DOHH2 (cell line): ENCODE data around the gene FLII.

Experiments
- H3F3A ChIP-seq: fragments of 200-600 bp; sonication (generic), shearing (Covaris generic); 2 replicates; pipeline ENCODE4 v1.6.0; 2016; ENCODE audit warnings: antibody characterized with exemption, mild to moderate bottlenecking; ENCODE audit not compliant: control insufficient read depth, insufficient read depth
- H3K27ac ChIP-seq: fragments of 200-600 bp; sonication (generic); 2 replicates; pipeline ENCODE4 v1.5.1; 2014; ENCODE audit warnings: low read depth, mild to moderate bottlenecking, low read length, moderate library complexity
- H3K27me3 ChIP-seq: fragments of 200-600 bp; sonication (generic); 2 replicates; pipeline ENCODE4 v1.6.1; 2014; ENCODE audit warnings: mild to moderate bottlenecking, low read length, mixed read lengths; ENCODE audit not compliant: control insufficient read depth
- H3K36me3 ChIP-seq: fragments of 200-600 bp; sonication (generic); 2 replicates; pipeline ENCODE4 v1.6.1; 2014; ENCODE audit warnings: mild to moderate bottlenecking, low read length, moderate library complexity, mixed read lengths; ENCODE audit not compliant: control insufficient read depth
- H3K4me1 ChIP-seq: fragments of 200-600 bp; sonication (generic); 2 replicates; pipeline ENCODE4 v1.6.1; 2014; ENCODE audit warnings: mild to moderate bottlenecking, low read length, mixed read lengths; ENCODE audit not compliant: control insufficient read depth
- H3K4me2 ChIP-seq: fragments of 200-600 bp; sonication (generic); 2 replicates; pipeline ENCODE4 v1.6.0; 2014; ENCODE audit warnings: mild to moderate bottlenecking, low read length, moderate library complexity
- H3K4me3 ChIP-seq: fragments of 200-600 bp; sonication (generic); 2 replicates; pipeline ENCODE4 v1.5.1; 2014; ENCODE audit warnings: mild to moderate bottlenecking, low read length, mixed read lengths
- H3K79me2 ChIP-seq: fragments of 200-600 bp; sonication (generic); 2 replicates; pipeline ENCODE4 v1.6.1; 2014; ENCODE audit warnings: mild to moderate bottlenecking, low read length, mixed read lengths; ENCODE audit not compliant: control insufficient read depth
- H3K9me2 ChIP-seq: fragments of 200-600 bp; sonication (generic); replicated peaks from 2 replicates; pipeline ENCODE4 v1.6.1; 2014; ENCODE audit warnings: mild to moderate bottlenecking, low read length, mixed read lengths; ENCODE audit not compliant: control insufficient read depth
- H3K9me3 ChIP-seq: fragments of 200-600 bp; sonication (generic); 2 replicates; pipeline ENCODE4 v1.6.1; 2014; ENCODE audit warnings: antibody characterized with exemption, low read length, mixed read lengths; ENCODE audit not compliant: control insufficient read depth, insufficient read depth
- H4K20me1 ChIP-seq: fragments of 200-600 bp; sonication (generic); 2 replicates; pipeline ENCODE4 v1.6.0; 2014; ENCODE audit warnings: low read depth, mild to moderate bottlenecking, antibody characterized with exemption, low read length, moderate library complexity; ENCODE audit not compliant: control insufficient read depth, insufficient read depth
- EZH2phosphoT487 ChIP-seq: fragments of 200-600 bp; sonication (generic); IDR thresholded peaks from 2 replicates; pipeline ENCODE4 v1.6.1; 2017; ENCODE audit warnings: borderline replicate concordance, mild to moderate bottlenecking, antibody characterized with exemption, low read length, moderate library complexity, mixed read lengths
- TF ChIP-seq, protein P1 (sequence below): fragments of 200-600 bp; sonication (generic); IDR thresholded peaks from one replicate; pipeline ENCODE4 v1.5.1; 2014; ENCODE audit warnings: antibody characterized with exemption, mild to moderate bottlenecking, low read depth, low read length; ENCODE audit not compliant: poor library complexity, severe bottlenecking

The FLII gene

DNA sequence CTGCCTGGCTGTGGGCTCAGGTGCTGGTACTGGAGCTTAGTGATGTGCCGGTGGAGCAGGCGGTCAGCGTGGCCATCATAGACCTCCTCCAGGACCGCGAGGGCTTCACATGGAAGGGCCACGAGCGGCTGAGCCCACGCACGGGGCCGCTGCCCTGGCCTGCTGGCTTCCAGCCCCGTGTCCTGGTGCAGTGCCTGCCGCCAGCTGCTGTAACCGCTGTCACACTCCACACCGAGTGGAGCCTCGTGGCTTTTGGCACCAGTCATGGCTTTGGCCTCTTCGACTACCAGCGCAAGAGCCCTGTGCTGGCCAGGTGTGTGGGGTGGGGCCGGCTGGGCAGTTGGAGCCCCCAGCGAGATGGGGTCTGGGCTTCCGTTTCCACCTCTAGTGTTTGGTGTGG lies 21.1 kb downstream of the FLII start:
- TF ChIP-seq, protein P1, sequence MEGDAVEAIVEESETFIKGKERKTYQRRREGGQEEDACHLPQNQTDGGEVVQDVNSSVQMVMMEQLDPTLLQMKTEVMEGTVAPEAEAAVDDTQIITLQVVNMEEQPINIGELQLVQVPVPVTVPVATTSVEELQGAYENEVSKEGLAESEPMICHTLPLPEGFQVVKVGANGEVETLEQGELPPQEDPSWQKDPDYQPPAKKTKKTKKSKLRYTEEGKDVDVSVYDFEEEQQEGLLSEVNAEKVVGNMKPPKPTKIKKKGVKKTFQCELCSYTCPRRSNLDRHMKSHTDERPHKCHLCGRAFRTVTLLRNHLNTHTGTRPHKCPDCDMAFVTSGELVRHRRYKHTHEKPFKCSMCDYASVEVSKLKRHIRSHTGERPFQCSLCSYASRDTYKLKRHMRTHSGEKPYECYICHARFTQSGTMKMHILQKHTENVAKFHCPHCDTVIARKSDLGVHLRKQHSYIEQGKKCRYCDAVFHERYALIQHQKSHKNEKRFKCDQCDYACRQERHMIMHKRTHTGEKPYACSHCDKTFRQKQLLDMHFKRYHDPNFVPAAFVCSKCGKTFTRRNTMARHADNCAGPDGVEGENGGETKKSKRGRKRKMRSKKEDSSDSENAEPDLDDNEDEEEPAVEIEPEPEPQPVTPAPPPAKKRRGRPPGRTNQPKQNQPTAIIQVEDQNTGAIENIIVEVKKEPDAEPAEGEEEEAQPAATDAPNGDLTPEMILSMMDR = no peak
- no peak for TF ChIP-seq EZH2phosphoT487
- Histone ChIP-seq H3K4me2 (no peak overlapping the region), H3K4me1 (no peaks in the 10 kb centered on the region), H3K27ac (no peak overlapping the region), H3K79me2 (no peaks in the 10 kb centered on the region), H4K20me1 (no peaks in the 10 kb centered on the region), H3F3A (no peaks in the 10 kb centered on the region), H3K36me3 (no peaks in the 10 kb centered on the region; the same call in 1 of the 2 replicates), H3K4me3 (no peak overlapping the region), H3K9me2 (no peaks in the 10 kb centered on the region), H3K27me3 (no peaks in the 10 kb centered on the region), H3K9me3 (no peaks in the 10 kb centered on the region)

- H3K79me2 ChIP-seq = no peaks in the 10 kb centered on the region
- no peaks in the 10 kb centered on the region for H3K27me3 ChIP-seq
- H3K4me1 ChIP-seq = no peaks in the 10 kb centered on the region
- no peaks in the 10 kb centered on the region for H4K20me1 ChIP-seq
- H3K4me3 ChIP-seq = no peak overlapping the region
- H3K9me2 ChIP-seq = no peaks in the 10 kb centered on the region
- H3F3A ChIP-seq = no peaks in the 10 kb centered on the region
- TF ChIP-seq EZH2phosphoT487 = no peak
- TF ChIP-seq, protein P1 = no peak
- H3K36me3 ChIP-seq = no peaks in the 10 kb centered on the region; the same call in 1 of the 2 replicates
- no peak overlapping the region for H3K27ac ChIP-seq
- H3K9me3 ChIP-seq = no peaks in the 10 kb centered on the region
- H3K4me2 ChIP-seq = no peak overlapping the region
These were observed 22.0 kb downstream of the FLII start for GRCh38 chr17:18236494-18236893.

GRCh38 chr17:18235743-18236256 lies 22.7 kb downstream of the FLII start:
- no peaks in the 10 kb centered on the region for H3F3A ChIP-seq
- H3K4me2 ChIP-seq = no peak overlapping the region
- H3K4me3 ChIP-seq = no peak overlapping the region
- no peaks in the 10 kb centered on the region for H3K79me2 ChIP-seq
- no peak overlapping the region for H3K27ac ChIP-seq
- H3K27me3 ChIP-seq = no peaks in the 10 kb centered on the region
- no peaks in the 10 kb centered on the region for H3K9me2 ChIP-seq
- H3K9me3 ChIP-seq = no peaks in the 10 kb centered on the region
- TF ChIP-seq, protein P1 = no peak
- no peak for TF ChIP-seq EZH2phosphoT487
- no peaks in the 10 kb centered on the region; the same call in 1 of the 2 replicates for H3K36me3 ChIP-seq
- no peaks in the 10 kb centered on the region for H3K4me1 ChIP-seq
- no peaks in the 10 kb centered on the region for H4K20me1 ChIP-seq
